HG02943 (cell line): ENCODE measurements around the gene TLK2.
"Not testable (repeated sequence)": the region's sequence is repeated elsewhere in the genome, so short reads cannot be mapped to it uniquely, and the experiment has no call there.

Source experiments
- ATAC-seq: cut with Tn5 transposase; IDR thresholded peaks from one replicate; pipeline ENCODE4 v1.9.1; 2021; ENCODE audit warnings: mild to moderate bottlenecking, low read depth, moderate library complexity; ENCODE audit not compliant: unreplicated experiment

The TLK2 gene

GRCh38 chr17:62596662-62597061 lies 118.0 kb downstream of the TLK2 start:
- no peak for ATAC-seq

GRCh38 chr17:62597150-62597549 lies 118.5 kb downstream of the TLK2 start:
- ATAC-seq = no peak

- ATAC-seq = no peak
Measured at GRCh38 chr17:62597920-62598319, 119.3 kb downstream of the TLK2 start.

- ATAC-seq = no peak
Measured at GRCh38 chr17:62599964-62600657, 121.5 kb downstream of the TLK2 start.

GRCh38 chr17:62600805-62601204 lies 122.2 kb downstream of the TLK2 start:
- ATAC-seq = no peak

- no peak for ATAC-seq
Measured at GRCh38 chr17:62601471-62601870, 122.8 kb downstream of the TLK2 start.

- not testable (repeated sequence) for ATAC-seq
Measured at GRCh38 chr17:62603783-62604182, 125.2 kb downstream of the TLK2 start.

GRCh38 chr17:62605588-62605987 lies 127.0 kb downstream of the TLK2 start:
- no peak for ATAC-seq

GRCh38 chr17:62611292-62611691 lies 132.7 kb downstream of the TLK2 start:
- no peak for ATAC-seq

- no peak for ATAC-seq
Measured at GRCh38 chr17:62611728-62612127, 133.1 kb downstream of the TLK2 start.

- ATAC-seq = not testable (repeated sequence)
Measured at GRCh38 chr17:62612289-62612688, 133.7 kb downstream of the TLK2 start.

- ATAC-seq = not testable (repeated sequence)
Measured at GRCh38 chr17:62613095-62613494, 134.5 kb downstream of the TLK2 start.

- no peak for ATAC-seq
Measured at GRCh38 chr17:62614142-62614541, 135.5 kb downstream of the TLK2 start.

- no peak for ATAC-seq
Measured at GRCh38 chr17:62615503-62615902, 136.9 kb downstream of the TLK2 start.

- no peak for ATAC-seq
Measured at GRCh38 chr17:62616993-62617893, 138.6 kb downstream of the TLK2 start.

- no peak for ATAC-seq
Measured at GRCh38 chr17:62617894-62618472, 139.4 kb downstream of the TLK2 start.

- no peak for ATAC-seq
Measured at GRCh38 chr17:62618647-62619416, 140.2 kb downstream of the TLK2 start.

- no peak for ATAC-seq
Measured at GRCh38 chr17:62619417-62620155, 141.0 kb downstream of the TLK2 start.

GRCh38 chr17:62621223-62621622 lies 142.6 kb downstream of the TLK2 start:
- no peak for ATAC-seq
